Esophagus muscularis mucosa (tissue), 3 donors: ENCODE measurements around the gene IPCEF1.

Experiments used
- CTCF ChIP-seq, 3 experiments: fragments of 200-600 bp in 2 of 3; fragments of 450-650 bp in 1 of 3; sonication (generic) in 2 of 3; IDR thresholded peaks; one replicate each; pipeline ENCODE4 v1.5.1; 2017 to 2019; ENCODE audit warnings: antibody characterized with exemption in 3 of 3, mild to moderate bottlenecking in 2 of 3, moderate library complexity in 1 of 3
- POLR2A ChIP-seq: fragments of 450-650 bp; IDR thresholded peaks from one replicate; pipeline ENCODE4 v1.6.1; 2017; ENCODE audit warnings: antibody characterized with exemption, moderate library complexity, mild to moderate bottlenecking, low read depth
- POLR2AphosphoS5 ChIP-seq, 2 donors: sonication (generic); formaldehyde crosslinking; IDR thresholded peaks; one replicate each; pipeline ENCODE4 v1.6.1; 2017; ENCODE audit warnings: antibody characterized with exemption in 2 of 2

- TF ChIP-seq CTCF (IDR thresholded peaks at IDR 0.05) (no peak), POLR2A (no peak), POLR2AphosphoS5 (IDR thresholded peaks at IDR 0.05) (no peak)
Measured at GRCh38 chr6:154373971-154374370, 17.4 kb upstream of the IPCEF1 start.
